GM18508 (cell line): ENCODE results near the gene TLE4.
A peak's percentile ranks its signal among the peaks of the same experiment; 100 is the strongest.

Experiments
- ATAC-seq: cut with Tn5 transposase; IDR thresholded peaks from one replicate; pipeline ENCODE4 v1.9.1; 2021; ENCODE audit warnings: moderate number of reproducible peaks; ENCODE audit not compliant: insufficient read depth, unreplicated experiment

Gene TLE4

DNA sequence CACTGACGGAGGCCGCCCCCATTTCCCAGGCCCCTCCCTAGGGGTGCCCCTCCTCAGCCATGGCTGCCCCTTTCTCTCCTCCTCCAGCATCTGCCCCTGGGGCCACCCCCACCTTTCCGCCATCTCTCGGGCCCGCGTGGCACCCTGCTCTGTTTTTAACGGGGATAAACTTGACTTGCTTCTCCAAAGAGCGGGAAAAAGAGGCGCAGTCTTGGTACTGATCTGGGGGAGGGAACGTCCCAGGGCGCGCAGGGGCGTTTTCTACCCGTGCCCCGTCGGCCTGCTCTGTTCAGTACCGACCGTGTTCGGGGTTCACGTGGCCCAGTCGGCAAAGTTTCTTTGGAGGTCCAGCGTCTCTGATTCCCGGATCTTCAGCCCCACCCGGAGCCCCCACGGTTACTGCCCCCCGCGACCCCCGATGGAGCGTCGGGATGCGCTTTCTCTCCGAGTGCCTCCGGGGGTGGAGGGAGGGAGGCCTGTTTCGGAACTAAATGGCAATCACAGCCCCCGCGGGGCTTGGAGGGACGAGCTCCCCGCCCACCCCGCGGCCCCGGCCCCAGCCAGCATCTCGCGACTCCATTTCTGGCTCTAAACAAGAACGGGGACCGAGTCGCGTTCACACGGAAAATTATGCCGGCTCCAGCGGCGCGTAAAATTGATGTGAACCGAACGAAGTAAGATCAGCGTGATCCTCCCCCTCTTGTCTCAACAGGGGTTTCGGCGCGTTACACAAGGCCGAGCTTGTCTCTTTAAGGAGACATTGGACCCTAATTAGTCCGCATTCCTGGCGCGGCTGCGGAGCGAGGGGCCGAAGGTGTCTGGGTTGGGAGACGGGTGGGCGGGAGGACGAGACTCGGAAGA, 1.1 kb upstream of the TLE4 start:
- ATAC-seq, result no peak

DNA sequence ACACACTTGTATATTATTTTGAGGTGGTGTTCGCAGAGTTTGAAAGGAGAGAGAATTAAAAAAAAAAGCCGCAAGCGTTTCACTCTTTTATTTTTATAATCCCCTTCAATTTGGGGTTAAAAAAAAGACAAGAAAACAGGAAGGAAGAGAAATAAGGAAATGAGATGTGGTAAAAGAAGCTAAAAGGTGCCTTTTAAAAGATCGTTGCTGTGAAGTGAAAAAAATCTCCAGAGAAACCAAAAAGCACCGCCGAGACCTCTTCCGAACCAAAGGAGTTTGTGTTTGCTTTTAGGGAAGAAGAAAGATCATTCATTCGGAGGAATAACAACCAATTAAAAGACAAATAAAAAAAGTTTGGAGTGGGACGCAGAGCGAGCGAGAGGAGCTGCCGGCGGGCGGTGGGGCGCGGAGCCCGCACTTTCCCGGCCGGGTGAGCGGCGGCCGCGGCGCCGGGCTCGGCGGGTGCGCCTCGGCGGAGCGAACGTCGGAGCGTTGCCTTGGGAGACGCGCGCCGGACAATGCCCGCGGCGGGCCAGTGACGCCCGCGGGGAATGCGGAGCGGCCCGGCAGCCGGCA, 355 bp downstream of the TLE4 start:
- no peak for ATAC-seq

GRCh38 chr9:79572608-79573411, 1.0 kb downstream of the TLE4 start:
- ATAC-seq, result no peak

DNA sequence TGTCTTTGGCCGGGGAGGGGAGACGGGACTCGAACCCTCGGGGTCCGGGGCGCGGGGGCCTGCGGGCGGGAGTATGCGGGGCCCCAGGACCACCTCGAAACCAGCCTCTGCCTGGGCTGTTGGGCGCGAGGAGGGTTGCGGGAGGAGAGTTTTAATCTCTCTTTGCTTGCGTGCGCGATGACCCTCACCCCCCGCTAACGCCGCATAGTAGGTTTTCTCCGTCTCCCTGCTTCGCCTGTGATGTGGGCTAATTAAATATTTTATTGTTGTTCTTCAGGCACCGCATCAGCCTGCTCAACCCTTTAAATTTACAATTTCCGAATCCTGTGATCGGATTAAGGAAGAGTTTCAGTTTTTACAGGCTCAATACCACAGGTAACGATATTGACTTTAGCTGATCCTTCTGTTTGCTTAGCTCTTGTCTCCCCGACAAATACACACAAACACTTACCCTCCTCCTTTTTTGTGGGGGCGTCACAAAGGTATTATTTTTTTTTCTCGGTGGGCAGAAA, 1.7 kb downstream of the TLE4 start:
- ATAC-seq, result no peak

GRCh38 chr9:79574136-79574535, 2.4 kb downstream of the TLE4 start:
- no peak for ATAC-seq

GRCh38 chr9:79574781-79575180, 3.0 kb downstream of the TLE4 start:
- ATAC-seq, result no peak

- ATAC-seq, result no peak
Observed at GRCh38 chr9:79575547-79575946, 3.8 kb downstream of the TLE4 start.

- ATAC-seq, result no peak
Observed at GRCh38 chr9:79577969-79578723, 6.4 kb downstream of the TLE4 start.

DNA sequence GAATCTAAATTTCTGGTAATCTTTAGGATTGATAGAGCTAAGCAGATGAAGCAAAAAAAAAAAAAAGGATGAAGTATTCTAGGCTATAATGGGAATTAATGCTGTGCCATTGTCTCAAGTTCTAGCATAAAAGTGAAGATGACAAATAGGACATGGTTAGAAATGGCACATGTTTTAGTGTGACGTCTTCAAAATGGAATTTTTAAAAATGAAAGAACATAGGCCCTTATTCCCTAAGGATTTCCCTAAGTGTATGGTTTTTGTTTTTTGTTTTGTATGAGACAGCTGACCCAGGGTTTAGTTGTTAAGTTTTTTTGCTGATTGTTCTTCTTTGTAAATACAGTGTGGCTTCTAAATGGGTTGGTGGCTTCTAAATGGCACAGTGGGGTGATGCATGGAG, 7.1 kb downstream of the TLE4 start:
- no peak for ATAC-seq

DNA sequence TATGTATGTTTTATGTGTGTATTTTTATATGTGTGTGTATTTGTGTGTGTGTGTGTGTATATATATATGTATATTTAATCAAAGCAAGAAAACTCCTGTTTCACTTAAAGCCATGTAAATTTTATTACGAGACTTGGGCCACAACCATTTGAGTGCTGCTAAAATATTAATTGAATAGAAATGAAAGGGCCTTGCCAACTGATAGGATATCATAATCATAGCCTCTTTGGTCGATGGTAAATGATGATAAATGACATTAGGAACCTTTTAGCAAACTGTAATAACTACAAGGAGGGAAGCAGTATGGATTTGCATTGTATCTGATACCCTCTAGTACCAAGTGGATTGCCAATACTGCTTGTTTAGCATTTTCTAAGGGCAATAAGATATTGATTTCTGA, 7.9 kb downstream of the TLE4 start:
- no peak for ATAC-seq

- no peak for ATAC-seq
Observed at GRCh38 chr9:79580055-79580454, 8.3 kb downstream of the TLE4 start.

DNA sequence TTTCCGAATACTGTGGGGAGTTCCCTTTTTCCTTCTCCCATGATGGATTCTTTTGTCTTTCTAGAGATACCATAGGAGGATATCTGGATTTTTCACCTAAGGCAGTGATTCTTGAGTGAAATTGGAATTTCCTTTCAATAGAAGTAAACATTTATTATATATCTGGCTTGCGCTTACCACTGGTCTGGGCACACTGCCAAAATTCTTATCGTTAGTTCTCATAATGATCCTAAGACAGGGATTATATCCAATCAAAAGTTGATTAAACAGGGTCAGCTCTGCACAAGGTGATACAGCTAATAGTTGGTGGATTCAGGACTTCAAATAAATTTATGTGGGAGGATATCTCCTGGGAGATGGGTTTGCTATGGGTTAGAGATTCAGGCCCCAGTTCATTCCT, 9.6 kb downstream of the TLE4 start:
- ATAC-seq, result no peak

GRCh38 chr9:79581794-79582193, 10.0 kb downstream of the TLE4 start:
- ATAC-seq, result no peak

- ATAC-seq, result no peak
Observed at GRCh38 chr9:79583952-79584654, 12.3 kb downstream of the TLE4 start.

GRCh38 chr9:79584655-79584982, 12.9 kb downstream of the TLE4 start:
- no peak for ATAC-seq

GRCh38 chr9:79588488-79589223, 16.9 kb downstream of the TLE4 start:
- ATAC-seq, result no peak

- no peak for ATAC-seq
Observed at GRCh38 chr9:79591458-79591857, 19.7 kb downstream of the TLE4 start.

GRCh38 chr9:79592726-79593493, 21.1 kb downstream of the TLE4 start:
- ATAC-seq, result peak; percentile 62
